ENCODE measurements around the gene ADAMTS15.
"Not testable (repeated sequence)": the region's sequence is repeated elsewhere in the genome, so short reads cannot be mapped to it uniquely, and the experiment has no call there.

Gene ADAMTS15

DNA sequence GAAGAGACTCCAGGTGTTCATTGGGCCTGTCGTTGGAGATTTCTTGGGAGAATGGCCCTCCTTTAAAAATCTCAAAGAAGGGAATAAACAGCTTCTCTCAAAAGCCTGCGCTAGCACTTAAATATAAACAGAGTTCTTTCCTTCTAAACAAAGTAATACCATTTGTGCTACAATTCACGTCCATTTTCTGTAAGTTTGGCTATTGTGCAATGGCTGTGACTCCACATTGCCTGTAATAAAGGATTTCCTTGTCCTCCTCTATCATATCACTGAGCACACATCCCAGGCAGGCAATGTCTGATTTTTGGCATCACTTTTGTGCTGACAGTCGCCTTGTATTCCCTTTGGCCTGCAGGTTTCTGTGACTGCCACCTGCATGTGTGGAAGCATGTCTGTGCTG, 15.1 kb upstream of the ADAMTS15 start:
- Histone ChIP-seq H3K4me1 (ENCODE audit: insufficient read depth, low read length) (peaks cover 7% of the 10 kb centered on the region), H3K9me3 (ENCODE audit: low read length) (no peaks in the 10 kb centered on the region), H3K36me3 (ENCODE audit: insufficient read depth, low read length) (no peaks in the 10 kb centered on the region), H2AFZ (ENCODE audit: low read depth, low read length) (no peak overlapping the region), H3K27me3 (ENCODE audit: insufficient read depth, low read length) (peaks cover 22% of the 10 kb centered on the region), H3K4me3 (ENCODE audit: low read length) (no peak overlapping the region)

DNA sequence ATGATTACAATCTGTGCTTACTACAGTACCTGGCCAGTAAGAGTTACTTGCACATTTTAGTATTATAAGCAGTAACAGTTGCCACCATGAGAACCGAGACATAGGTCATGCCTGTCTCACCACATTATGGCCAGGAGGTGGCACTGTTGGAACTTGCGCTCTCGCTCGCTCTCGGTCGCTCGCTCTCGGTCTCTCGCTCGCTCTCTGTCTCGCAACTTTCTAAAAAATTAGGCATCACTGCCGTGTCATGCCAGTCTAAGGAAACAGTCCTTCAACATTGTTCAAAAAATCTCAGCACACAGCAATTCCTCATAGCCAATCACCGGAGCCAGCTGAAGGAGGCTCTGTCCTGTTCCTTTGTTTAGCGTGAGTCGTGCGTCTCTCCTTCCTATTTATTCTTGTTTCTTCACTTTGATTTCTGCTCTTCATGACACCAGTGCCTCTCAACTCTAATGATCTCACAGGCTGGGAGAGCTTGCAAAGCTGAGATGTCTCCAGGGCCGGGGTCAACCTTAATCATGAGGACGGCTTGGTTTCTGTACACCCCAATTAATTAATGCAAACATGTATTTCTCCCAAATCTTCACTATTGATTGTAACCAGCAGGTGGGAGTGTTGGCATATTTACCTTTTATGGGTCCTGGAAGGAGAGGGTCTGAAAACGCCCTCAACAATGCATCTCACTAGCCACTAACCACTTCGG, 13.8 kb upstream of the ADAMTS15 start:
- H2AFZ ChIP-seq (ENCODE audit: low read depth, low read length), result peak overlapping the region; percentile 98

DNA sequence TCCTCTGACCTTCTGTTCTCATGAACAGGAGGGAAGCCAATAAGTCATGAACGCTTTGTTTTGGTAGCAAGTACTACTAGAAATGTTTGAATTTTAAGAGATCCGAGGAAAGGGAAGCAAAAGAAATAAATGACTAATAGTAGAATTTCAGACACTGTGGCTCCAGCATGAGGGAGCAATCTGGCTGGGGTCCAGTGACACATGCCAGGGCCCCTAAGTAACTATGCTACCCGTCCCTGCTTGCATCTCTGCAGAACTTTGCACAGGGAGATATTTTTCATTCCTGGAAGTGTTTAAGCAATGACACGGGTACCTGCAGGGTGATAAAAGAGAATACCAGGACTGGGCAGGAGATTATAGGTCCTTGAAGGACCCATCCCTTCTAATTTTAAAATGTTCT, 12.8 kb upstream of the ADAMTS15 start:
- H3K36me3 ChIP-seq (ENCODE audit: insufficient read depth, low read length), result no peaks in the 10 kb centered on the region
- peaks cover 3% of the 10 kb centered on the region for H3K4me1 ChIP-seq (ENCODE audit: insufficient read depth, low read length)
- H3K4me3 ChIP-seq (ENCODE audit: low read length), result no peak overlapping the region
- H3K9me3 ChIP-seq (ENCODE audit: low read length), result no peaks in the 10 kb centered on the region
- H3K27me3 ChIP-seq (ENCODE audit: insufficient read depth, low read length), result no peaks in the 10 kb centered on the region
- H2AFZ ChIP-seq (ENCODE audit: low read depth, low read length), result no peak overlapping the region

More for the DNA sequence above, 13.8 kb upstream of the ADAMTS15 start:
- H3K27me3 ChIP-seq (ENCODE audit: insufficient read depth, low read length), result peaks cover 9% of the 10 kb centered on the region
- H3K36me3 ChIP-seq (ENCODE audit: insufficient read depth, low read length), result no peaks in the 10 kb centered on the region
- H3K9me3 ChIP-seq (ENCODE audit: low read length), result no peaks in the 10 kb centered on the region
- H3K4me1 ChIP-seq (ENCODE audit: insufficient read depth, low read length), result peaks cover 3% of the 10 kb centered on the region
- H3K4me3 ChIP-seq (ENCODE audit: low read length), result peak overlapping the region; percentile 76

DNA sequence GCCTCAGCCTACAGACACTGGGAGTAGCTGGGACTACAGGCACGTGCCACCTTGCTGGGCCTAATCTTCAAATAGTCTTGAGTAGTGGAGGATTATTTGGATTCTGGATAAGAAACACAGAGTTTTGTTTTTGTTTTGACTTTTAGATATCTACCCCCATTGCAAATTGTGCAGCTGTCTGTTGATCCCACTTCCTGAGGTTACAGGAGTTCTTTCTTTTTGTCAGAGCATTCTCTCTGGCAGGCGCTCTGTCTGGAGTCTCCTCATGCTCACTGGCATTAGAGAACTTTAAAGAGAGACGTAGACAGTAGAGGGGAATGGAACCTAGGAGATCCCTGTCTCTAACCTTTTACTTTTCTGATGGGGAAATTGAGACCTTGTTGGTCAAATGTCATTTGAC, 12.3 kb upstream of the ADAMTS15 start:
- Histone ChIP-seq H2AFZ (ENCODE audit: low read depth, low read length) (no peak overlapping the region), H3K27me3 (ENCODE audit: insufficient read depth, low read length) (no peaks in the 10 kb centered on the region), H3K4me3 (ENCODE audit: low read length) (no peak overlapping the region), H3K4me1 (ENCODE audit: insufficient read depth, low read length) (peaks cover 3% of the 10 kb centered on the region), H3K9me3 (ENCODE audit: low read length) (no peaks in the 10 kb centered on the region), H3K36me3 (ENCODE audit: insufficient read depth, low read length) (no peaks in the 10 kb centered on the region)

DNA sequence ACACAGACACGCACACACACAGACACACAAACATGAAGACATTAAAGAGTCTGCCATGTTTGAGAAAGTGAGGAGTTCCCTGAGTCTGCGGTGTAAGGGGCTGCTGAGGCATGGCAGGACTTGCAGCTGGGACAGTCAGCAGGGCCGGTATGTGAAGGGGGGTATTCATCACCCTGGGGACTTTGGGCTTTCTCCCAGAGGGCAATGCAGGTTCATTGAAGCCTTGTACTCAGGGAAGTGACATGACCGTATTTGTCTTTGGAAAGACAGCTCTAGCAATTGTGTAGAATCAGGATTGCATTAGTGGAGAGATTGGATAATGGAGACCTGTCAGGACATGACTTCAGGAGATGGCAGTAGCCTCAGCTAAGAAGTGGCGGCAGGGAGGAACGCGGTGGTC, 10.6 kb upstream of the ADAMTS15 start:
- peaks cover 3% of the 10 kb centered on the region for H3K4me1 ChIP-seq (ENCODE audit: insufficient read depth, low read length)
- no peak overlapping the region for H2AFZ ChIP-seq (ENCODE audit: low read depth, low read length)
- no peaks in the 10 kb centered on the region for H3K9me3 ChIP-seq (ENCODE audit: low read length)
- H3K36me3 ChIP-seq (ENCODE audit: insufficient read depth, low read length), result no peaks in the 10 kb centered on the region
- no peaks in the 10 kb centered on the region for H3K27me3 ChIP-seq (ENCODE audit: insufficient read depth, low read length)
- no peak overlapping the region for H3K4me3 ChIP-seq (ENCODE audit: low read length)

DNA sequence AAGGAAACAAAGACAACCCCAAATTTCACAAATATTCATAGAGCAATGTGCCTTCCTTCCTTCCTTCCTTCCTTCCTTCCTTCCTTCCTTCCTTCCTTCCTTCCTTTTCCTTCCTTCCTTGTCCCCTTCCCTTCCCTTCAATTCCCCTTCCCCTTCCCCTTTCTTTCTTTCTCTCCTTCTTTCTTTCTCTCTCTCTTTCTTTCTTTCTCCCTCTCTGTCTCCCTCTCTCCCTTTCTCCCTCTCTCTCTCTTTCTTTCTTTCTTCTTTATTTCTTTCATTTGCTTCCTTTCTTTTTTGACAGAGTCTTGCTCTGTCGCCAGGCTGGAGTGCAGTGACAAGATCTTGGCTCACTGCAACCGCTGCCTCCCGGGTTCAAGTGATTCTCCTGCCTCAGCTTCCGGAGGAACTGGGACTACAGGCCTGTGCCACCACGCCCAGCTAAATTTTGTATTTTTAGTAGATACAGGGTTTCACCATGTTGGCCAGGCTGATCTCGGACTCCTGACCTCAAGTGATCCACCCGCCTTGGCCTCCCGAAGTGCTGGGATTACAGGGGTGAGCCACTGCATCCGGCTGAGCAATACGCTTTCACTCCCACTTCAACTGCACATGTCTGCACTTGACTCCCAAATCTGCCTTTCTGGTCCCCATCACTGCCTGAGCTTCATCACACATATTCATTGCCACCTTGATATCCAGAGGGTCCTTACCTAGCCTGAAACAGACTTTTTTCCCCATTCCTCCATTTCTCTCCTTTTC, 9.9 kb upstream of the ADAMTS15 start:
- H3K4me1 ChIP-seq (ENCODE audit: insufficient read depth, low read length); H3K27me3 ChIP-seq (ENCODE audit: insufficient read depth, low read length); H2AFZ ChIP-seq (ENCODE audit: low read depth, low read length); H3K4me3 ChIP-seq (ENCODE audit: low read length); H3K36me3 ChIP-seq (ENCODE audit: insufficient read depth, low read length); H3K9me3 ChIP-seq (ENCODE audit: low read length): not testable (repeated sequence)

DNA sequence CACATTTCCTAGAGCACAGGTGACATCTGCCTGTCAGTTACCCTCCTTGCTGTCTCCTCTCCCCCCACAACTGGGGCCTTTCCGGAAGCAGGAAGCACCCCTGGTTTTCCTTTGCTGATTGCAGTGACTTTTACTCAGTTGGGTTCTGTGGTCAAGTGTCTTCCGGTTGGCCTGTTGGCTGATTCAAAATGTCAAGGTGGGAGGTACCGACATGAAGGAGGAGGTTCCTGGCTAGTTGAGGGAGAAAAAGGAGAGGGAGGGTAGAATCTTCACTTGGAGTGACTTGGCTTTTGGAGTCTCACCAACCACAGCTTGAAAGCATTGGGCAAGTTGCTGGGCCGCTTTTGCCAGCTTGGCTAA, 9.3 kb upstream of the ADAMTS15 start:
- no peaks in the 10 kb centered on the region for H3K36me3 ChIP-seq (ENCODE audit: insufficient read depth, low read length)
- no peak overlapping the region for H3K4me3 ChIP-seq (ENCODE audit: low read length)
- H3K4me1 ChIP-seq (ENCODE audit: insufficient read depth, low read length), result peaks cover 3% of the 10 kb centered on the region
- H3K9me3 ChIP-seq (ENCODE audit: low read length), result no peaks in the 10 kb centered on the region
- no peak overlapping the region for H2AFZ ChIP-seq (ENCODE audit: low read depth, low read length)
- no peaks in the 10 kb centered on the region for H3K27me3 ChIP-seq (ENCODE audit: insufficient read depth, low read length)

DNA sequence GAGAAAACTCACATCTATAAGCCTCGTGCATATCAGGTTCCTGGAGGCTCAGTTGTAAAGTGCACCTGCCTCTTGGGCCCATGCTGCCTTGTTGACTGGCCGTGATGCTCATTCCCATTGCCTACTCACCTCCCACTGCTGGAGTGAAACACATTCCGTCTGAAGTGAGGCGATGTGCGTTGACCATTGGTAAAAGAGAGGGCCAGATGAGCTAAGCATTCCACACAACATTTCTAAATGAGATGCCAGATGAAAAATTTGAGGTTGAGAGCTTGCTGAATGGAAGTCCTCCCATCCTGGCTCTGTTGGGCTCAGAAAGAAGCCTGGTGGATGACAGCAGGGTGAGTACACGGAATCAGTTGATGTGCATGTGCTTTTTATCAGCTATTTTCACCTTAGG, 8.6 kb upstream of the ADAMTS15 start:
- Histone ChIP-seq H2AFZ (ENCODE audit: low read depth, low read length) (no peak overlapping the region), H3K4me3 (ENCODE audit: low read length) (no peak overlapping the region), H3K27me3 (ENCODE audit: insufficient read depth, low read length) (no peaks in the 10 kb centered on the region), H3K36me3 (ENCODE audit: insufficient read depth, low read length) (no peaks in the 10 kb centered on the region), H3K4me1 (ENCODE audit: insufficient read depth, low read length) (no peaks in the 10 kb centered on the region), H3K9me3 (ENCODE audit: low read length) (no peaks in the 10 kb centered on the region)

DNA sequence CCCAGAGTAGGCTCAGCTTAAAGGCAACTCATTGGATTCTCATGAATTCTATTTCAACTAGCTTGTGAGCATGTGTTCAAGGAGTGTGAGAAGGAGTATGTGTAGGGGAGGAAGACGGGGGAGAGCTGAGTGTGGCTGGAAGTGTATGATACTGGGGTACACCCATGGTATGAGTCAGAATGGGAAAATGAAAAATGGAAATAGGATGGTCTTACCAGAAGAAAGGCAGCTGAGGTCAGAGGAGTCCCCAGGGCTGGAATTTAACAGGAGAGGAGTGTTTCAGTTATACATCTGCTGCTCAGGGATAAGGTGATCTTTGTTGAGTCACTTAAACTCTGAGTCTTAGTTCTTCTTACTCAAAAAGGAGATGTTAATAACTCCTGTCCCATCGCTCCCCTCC, 6.7 kb upstream of the ADAMTS15 start:
- Histone ChIP-seq H3K36me3 (ENCODE audit: insufficient read depth, low read length) (no peaks in the 10 kb centered on the region), H3K27me3 (ENCODE audit: insufficient read depth, low read length) (no peaks in the 10 kb centered on the region), H3K9me3 (ENCODE audit: low read length) (no peaks in the 10 kb centered on the region), H2AFZ (ENCODE audit: low read depth, low read length) (no peak overlapping the region), H3K4me1 (ENCODE audit: insufficient read depth, low read length) (no peaks in the 10 kb centered on the region), H3K4me3 (ENCODE audit: low read length) (no peak overlapping the region)

DNA sequence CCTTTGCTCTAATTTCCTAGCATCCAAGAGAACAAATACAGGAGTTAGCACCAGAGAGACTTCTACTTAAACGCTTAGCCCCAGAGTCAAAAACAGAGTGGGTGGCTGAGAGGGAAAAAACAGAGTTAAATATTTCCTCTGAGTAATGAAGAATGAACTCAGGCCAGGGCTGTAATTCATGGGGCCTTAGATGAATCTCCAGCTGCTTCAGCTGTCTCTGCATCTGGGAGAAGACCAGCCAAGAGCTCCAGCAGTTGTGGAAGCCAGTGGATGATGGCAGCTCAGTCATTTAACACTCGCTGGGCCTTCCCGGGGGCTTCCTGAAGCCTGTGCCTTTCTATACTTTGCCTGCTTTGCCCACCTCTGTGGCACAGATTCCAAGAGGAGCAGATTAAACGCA, 5.7 kb upstream of the ADAMTS15 start:
- Histone ChIP-seq H2AFZ (ENCODE audit: low read depth, low read length) (no peak overlapping the region), H3K4me1 (ENCODE audit: insufficient read depth, low read length) (no peaks in the 10 kb centered on the region), H3K4me3 (ENCODE audit: low read length) (no peak overlapping the region), H3K27me3 (ENCODE audit: insufficient read depth, low read length) (no peaks in the 10 kb centered on the region), H3K36me3 (ENCODE audit: insufficient read depth, low read length) (no peaks in the 10 kb centered on the region), H3K9me3 (ENCODE audit: low read length) (no peaks in the 10 kb centered on the region)

DNA sequence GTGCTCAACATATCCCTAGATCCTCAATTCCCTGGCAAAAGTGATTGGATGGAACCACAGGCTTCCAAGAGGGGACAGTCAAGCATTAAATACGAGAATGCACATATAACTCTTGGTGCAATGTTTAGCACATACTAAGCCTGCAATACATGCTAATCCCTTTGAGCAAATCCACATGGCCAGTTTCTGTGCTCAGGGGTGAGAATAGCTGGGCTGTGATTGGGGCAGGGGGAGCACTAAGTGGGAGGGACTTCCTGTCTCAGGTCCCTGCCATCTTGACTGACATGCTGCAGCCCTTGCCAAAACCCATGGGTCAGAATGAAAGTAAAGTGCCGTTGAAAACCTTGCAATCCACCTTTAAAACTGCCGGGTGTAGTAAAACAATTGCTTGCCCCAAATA, 2.7 kb upstream of the ADAMTS15 start:
- Histone ChIP-seq H2AFZ (ENCODE audit: low read depth, low read length) (no peak overlapping the region), H3K36me3 (ENCODE audit: insufficient read depth, low read length) (no peaks in the 10 kb centered on the region), H3K27me3 (ENCODE audit: insufficient read depth, low read length) (peaks cover 14% of the 10 kb centered on the region), H3K4me1 (ENCODE audit: insufficient read depth, low read length) (peaks cover 12% of the 10 kb centered on the region), H3K9me3 (ENCODE audit: low read length) (no peaks in the 10 kb centered on the region), H3K4me3 (ENCODE audit: low read length) (no peak overlapping the region)

DNA sequence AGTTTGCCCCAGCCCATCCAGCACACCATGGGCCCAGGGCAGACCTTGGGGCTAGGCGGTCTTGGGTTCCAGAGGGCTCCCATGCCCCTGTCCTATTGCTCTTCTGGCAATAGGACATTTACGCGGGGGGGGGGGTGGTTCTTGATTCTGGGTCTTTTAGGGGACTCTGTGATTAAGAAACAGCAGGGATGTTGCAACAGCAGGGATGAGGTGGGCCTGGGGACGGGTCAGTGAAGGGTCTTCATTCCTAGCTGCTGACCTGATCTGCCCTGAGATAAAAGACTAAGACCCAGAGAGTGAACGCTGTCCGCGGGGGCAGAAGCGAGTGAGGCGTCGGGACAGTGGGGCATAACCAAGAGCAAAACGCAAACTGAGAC, 418 bp upstream of the ADAMTS15 start:
- Histone ChIP-seq H3K9me3 (ENCODE audit: low read length) (no peaks in the 10 kb centered on the region), H2AFZ (ENCODE audit: low read depth, low read length) (peak overlapping the region; percentile 93), H3K36me3 (ENCODE audit: insufficient read depth, low read length) (no peaks in the 10 kb centered on the region), H3K27me3 (ENCODE audit: insufficient read depth, low read length) (peaks cover 20% of the 10 kb centered on the region), H3K4me3 (ENCODE audit: low read length) (peak overlapping the region; percentile 55), H3K4me1 (ENCODE audit: insufficient read depth, low read length) (peaks cover 12% of the 10 kb centered on the region)

DNA sequence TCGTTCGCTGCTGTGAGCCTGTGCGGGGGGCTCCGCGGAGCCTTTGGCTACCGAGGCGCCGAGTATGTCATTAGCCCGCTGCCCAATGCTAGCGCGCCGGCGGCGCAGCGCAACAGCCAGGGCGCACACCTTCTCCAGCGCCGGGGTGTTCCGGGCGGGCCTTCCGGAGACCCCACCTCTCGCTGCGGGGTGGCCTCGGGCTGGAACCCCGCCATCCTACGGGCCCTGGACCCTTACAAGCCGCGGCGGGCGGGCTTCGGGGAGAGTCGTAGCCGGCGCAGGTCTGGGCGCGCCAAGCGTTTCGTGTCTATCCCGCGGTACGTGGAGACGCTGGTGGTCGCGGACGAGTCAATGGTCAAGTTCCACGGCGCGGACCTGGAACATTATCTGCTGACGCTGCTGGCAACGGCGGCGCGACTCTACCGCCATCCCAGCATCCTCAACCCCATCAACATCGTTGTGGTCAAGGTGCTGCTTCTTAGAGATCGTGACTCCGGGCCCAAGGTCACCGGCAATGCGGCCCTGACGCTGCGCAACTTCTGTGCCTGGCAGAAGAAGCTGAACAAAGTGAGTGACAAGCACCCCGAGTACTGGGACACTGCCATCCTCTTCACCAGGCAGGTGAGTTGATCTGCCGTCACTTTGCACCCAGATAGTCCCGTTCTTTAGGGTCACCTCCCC, 1.0 kb downstream of the ADAMTS15 start:
- H2AFZ ChIP-seq (ENCODE audit: low read depth, low read length), result peak overlapping the region; percentile 93
- no peaks in the 10 kb centered on the region for H3K9me3 ChIP-seq (ENCODE audit: low read length)
- no peaks in the 10 kb centered on the region for H3K36me3 ChIP-seq (ENCODE audit: insufficient read depth, low read length)
- H3K4me1 ChIP-seq (ENCODE audit: insufficient read depth, low read length), result peaks cover 12% of the 10 kb centered on the region
- peaks cover 20% of the 10 kb centered on the region for H3K27me3 ChIP-seq (ENCODE audit: insufficient read depth, low read length)
- H3K4me3 ChIP-seq (ENCODE audit: low read length), result peak overlapping the region; percentile 55

Data from neuron (in vitro differentiated cells).